GM21360 (cell line): ENCODE results near the gene OR4F6.

Source experiments
- ATAC-seq: cut with Tn5 transposase; IDR thresholded peaks from one replicate; pipeline ENCODE4 v1.9.1; 2021; ENCODE audit warnings: mild to moderate bottlenecking, moderate library complexity; ENCODE audit not compliant: unreplicated experiment

OR4F6 gene

GRCh38 chr15:101804375-101804774 lies 1.1 kb downstream of the OR4F6 start:
- ATAC-seq, result no peak

GRCh38 chr15:101804941-101805340 lies 1.6 kb downstream of the OR4F6 start:
- ATAC-seq, result no peak

GRCh38 chr15:101805605-101806345 lies 2.5 kb downstream of the OR4F6 start:
- no peak for ATAC-seq

- ATAC-seq, result no peak
Observed at GRCh38 chr15:101807345-101807945, 4.1 kb downstream of the OR4F6 start.

- no peak for ATAC-seq
Observed at GRCh38 chr15:101808201-101808600, 4.9 kb downstream of the OR4F6 start.

- ATAC-seq, result no peak
Observed at GRCh38 chr15:101810456-101810855, 7.1 kb downstream of the OR4F6 start.

- ATAC-seq, result no peak
Observed at GRCh38 chr15:101810876-101811275, 7.6 kb downstream of the OR4F6 start.

GRCh38 chr15:101811902-101812301 lies 8.6 kb downstream of the OR4F6 start, which contains the start of gene OR4F15:
Gene OR4F15, plus strand, starts transcription at chr15:101812202. Its CDS starts 5,985 bp downstream, at chr15:101818187.
- ATAC-seq, result no peak

GRCh38 chr15:101813803-101814534 lies 10.7 kb downstream of the OR4F6 start:
- no peak for ATAC-seq

GRCh38 chr15:101820781-101821180 lies 17.5 kb downstream of the OR4F6 start:
- no peak for ATAC-seq

GRCh38 chr15:101827257-101827656 lies 23.9 kb downstream of the OR4F6 start:
- ATAC-seq, result no peak

- no peak for ATAC-seq
Observed at GRCh38 chr15:101828774-101829173, 25.5 kb downstream of the OR4F6 start.

GRCh38 chr15:101841656-101842055 lies 38.3 kb downstream of the OR4F6 start:
- ATAC-seq, result no peak

- ATAC-seq, result no peak
Observed at GRCh38 chr15:101844916-101845315, 41.6 kb downstream of the OR4F6 start.

- no peak for ATAC-seq
Observed at GRCh38 chr15:101852356-101852755, 49.0 kb downstream of the OR4F6 start.
